ENCODE results near the gene HDAC8.

HDAC8 gene

GRCh38 chrX:72313707-72314641 lies 258.7 kb downstream of the HDAC8 start:
- no peak for DNase-seq

GRCh38 chrX:72312311-72312940 lies 260.2 kb downstream of the HDAC8 start:
- DNase-seq, result no peak

DNA sequence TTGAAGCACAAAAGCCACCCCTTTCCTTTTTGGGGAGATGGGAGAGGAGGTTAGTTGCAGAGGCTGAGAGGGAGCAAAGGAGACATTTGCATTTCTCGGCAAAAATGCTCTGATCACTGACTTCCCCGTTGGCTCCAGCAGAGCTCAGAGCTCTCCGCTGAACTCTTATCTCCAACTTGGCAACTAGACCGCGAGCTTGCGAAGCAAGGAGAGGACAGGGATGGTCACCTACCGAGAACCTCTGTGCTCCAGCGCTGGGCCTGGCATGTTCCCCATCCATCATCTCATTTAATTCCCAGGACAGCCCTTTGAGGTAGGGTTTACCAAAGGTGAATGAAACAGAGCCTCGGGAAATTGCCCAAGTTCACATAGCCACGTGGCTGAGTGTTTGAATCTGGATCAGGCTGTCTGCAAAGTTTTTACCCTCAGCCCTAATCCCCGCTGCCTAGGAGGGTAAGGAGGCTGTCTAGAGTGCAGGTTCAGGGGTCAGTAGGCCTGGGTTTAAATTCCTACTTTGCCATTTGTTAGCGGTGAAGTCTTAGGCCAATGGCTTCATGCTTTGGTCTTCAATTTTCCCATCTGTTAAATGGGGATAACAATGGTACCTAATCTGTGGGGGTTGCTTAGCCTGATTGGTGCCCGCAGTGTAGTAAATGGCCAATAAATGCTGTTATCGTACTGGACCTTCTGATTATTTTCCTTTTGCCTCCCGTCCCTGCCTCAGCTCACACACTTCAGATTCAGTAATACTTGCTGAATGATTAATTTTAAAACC lies 263.2 kb downstream of the HDAC8 start:
- no peak for DNase-seq

DNA sequence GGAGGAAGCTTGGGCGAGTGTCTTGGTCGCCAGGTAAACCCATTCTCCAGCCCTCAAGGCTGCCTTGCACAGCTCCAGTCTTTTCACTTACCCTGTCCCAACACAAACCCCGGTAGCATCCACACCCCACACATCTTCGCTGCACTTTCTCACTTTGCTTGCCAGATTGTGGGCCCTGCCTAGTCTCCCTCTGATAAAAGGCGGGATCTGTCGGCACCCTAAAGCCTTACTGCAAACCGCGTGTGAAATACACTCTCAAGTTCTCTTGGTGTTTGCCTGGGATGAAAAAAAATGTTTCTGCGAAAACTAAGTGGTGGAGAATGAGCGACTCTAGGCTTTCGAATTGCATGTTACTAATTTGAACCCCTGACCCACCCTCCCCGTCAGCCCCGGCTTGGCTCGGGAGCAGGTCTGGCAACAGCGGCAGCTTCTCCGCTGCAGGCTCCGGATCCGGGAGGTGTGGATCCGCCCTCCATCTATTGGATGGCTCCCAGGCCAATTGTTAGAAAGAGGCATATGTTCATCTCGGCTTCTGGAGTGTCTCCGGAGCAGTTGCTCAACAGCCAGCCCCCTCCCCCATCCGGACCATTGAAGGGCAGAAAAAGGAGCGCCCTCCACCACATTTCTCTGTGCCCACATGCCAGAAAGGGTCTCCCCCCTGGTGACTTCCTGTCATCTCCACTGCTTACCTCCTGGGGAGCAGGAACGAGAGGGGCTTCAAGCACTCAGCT lies 263.9 kb downstream of the HDAC8 start:
- DNase-seq, result peak; percentile 65

DNA sequence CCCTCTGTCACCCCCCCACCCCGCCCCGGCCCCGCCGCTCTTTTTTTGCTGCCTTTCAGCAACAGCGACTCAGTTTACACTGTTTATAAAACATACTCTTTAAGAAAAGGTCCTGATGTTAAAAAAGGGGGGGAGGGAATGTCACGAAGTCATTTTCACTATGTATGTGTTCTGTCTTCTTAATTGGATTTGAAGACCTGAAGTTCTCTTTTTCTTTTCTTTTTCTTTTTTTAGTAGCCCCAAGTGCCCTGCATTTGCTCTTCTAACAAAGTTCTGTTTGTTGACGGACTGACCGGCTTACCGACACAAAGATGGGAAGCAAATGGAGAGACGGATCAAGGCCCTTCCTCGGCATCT lies 264.5 kb downstream of the HDAC8 start:
- DNase-seq, result no peak

GRCh38 chrX:72307646-72308051 lies 265.0 kb downstream of the HDAC8 start:
- DNase-seq, result no peak

- peak; percentile 52 for DNase-seq
Measured at GRCh38 chrX:72306851-72307645, 265.6 kb downstream of the HDAC8 start.

- no peak for DNase-seq
Measured at GRCh38 chrX:72306085-72306801, 266.4 kb downstream of the HDAC8 start.

DNA sequence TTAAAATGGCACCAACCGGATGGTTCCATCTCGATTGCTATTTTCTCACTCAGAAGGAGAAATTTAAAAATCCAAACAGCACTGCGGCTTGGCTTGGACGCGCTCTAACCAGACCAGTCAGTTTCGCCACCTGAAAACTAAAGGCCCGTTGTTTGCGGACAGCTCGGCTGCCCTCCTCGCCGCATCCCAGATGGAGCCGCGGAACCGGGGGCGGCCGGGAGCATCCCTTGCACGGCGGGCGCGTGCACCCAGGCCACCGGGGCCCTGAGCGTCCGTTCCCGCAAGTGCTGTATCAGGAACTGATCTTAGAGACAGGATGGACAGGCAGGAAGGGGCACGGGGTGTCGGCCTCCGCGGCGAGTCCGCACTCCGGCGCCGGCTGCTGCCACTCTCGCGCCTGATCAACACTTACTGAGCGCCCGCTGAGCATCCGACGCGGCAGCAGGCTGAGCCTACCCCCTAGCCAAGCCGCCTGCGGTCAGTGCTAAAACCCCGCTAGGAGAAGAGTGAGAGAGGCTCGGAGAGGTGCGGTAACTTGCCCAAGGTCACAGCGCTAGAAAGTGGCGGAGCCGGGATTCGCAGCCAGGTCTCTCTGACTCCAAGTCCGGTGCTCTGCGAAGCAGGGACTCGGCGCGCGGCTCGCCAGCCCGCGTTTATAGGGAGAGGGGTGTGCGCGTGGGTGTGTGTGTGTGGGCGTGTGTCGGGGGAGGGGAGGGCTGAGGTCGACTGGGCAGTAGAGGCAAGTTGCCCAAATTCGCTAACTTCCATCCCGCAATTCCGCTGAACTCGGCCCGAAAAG lies 267.2 kb downstream of the HDAC8 start, which contains the start of gene CITED1:
CITED1 (minus strand) TSS at position 629 of the 799 bp plus-strand sequence. CDS start 3,045 bp downstream, outside the sequence.
- no peak for DNase-seq

DNA sequence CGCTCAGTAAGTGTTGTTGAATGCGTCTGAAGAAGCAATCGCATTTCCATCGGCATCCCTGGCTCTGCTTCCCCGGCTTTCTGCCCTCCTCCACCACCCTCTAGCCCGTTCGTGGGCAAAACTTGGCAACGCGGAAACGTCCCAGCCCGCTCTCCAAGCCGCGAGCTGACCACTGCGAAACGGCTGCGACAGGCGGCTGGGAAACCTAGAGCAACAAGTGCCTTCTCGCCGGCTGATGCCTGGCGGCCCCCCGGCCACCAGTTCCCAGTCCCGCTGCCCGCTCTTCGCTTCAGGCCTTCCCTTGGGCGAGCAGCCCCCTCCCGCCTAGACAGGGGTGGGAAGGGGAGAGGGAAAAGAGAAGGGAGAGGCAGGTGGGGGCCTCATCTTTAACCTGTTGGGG lies 267.8 kb downstream of the HDAC8 start:
- DNase-seq, result no peak

- DNase-seq, result no peak
Measured at GRCh38 chrX:72301781-72302180, 270.9 kb downstream of the HDAC8 start.

DNA sequence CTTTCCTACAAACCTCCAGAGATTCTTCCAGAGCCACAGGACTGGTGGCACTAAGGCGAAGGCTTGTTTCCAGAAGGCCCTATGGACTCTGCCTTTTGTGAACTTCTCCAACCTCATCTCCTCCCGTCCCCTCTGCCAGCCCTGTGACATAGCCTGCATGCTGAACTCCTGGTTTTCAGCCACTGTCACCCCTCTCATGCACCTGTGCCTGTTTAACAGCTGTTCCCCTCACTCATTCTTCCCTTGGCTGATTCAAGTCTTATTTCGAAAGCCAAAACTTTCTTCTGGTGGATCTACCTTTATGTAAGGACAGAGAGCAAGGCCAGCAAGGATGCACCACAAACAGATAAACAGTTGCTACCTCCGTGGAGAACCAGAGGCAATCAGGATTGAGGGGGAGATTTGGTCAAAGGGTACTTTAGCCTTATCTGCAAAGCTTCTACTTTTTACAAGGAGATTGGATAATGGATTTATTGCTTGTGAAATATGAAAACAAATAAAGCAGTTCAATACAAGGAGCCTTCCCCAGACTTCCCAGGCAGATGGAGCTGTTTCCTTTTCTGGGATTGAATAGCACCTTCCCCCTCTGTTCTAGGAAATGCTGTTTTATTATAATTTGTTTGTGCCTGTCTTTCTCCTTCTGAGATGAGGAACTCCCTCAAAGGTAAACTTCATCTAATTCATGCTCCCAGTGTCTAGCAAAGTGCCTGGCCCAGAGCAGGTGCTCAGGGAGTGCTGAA lies 272.6 kb downstream of the HDAC8 start:
- no peak for DNase-seq

- no peak for DNase-seq
Measured at GRCh38 chrX:72297953-72298730, 274.5 kb downstream of the HDAC8 start.

DNA sequence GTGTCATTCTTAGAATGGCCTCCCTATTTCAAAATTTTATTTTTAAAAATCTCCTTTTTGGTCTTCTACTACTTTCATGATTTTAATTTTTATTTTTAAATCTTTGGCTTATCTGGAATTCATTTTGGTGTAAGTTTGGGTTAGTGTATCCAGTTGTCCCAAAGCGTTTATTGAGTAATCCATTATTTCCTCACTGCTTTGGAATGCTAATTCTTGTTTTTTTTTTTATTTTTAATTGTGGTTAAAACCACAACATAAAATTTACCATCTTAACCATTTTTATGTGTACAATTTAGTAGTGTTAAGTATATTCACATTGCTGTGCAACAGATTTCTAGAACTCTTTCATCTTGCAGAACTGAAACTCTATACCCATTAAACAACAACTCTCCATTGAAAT lies 275.7 kb downstream of the HDAC8 start:
- no peak for DNase-seq

DNA sequence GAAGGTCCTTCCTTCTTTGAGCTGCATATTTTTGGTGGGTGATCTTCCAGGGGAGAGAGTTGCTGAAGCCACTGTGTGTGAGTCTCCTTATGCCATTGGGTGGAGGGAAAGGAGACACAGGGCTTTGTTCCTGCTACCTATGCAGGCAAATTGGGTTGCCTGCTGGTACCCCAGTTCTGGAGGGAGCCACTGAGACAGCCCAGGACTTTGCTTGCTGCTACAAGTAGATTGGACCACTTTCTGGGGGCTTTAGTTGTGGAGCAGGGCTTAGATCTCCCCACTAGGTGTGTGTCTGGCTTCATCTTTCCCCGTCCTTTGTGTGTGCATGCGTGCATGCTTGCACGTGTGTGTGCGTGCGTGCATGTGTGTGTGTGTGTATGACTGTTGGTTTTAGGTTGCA lies 276.9 kb downstream of the HDAC8 start:
- DNase-seq, result no peak

- no peak for DNase-seq
Measured at GRCh38 chrX:72294497-72294896, 278.1 kb downstream of the HDAC8 start.

DNA sequence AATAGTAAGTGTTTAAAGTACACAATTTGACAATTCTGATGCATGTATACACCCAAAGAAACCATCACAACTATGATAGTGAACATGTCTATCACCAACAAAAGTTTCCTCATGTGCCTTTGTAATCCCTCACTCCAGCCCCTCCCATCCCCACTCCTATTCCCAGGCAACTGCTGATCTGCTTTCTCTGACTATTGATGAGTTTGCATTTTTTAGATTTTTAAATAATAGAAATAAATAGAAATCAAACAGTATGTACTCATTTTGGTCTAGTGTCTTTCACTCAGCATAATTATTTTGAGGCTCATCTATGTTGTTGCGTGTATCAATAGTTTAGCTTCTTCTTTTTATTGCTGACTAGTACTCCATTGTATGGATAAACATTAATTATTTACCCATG lies 290.3 kb downstream of the HDAC8 start:
- DNase-seq, result no peak

DNA sequence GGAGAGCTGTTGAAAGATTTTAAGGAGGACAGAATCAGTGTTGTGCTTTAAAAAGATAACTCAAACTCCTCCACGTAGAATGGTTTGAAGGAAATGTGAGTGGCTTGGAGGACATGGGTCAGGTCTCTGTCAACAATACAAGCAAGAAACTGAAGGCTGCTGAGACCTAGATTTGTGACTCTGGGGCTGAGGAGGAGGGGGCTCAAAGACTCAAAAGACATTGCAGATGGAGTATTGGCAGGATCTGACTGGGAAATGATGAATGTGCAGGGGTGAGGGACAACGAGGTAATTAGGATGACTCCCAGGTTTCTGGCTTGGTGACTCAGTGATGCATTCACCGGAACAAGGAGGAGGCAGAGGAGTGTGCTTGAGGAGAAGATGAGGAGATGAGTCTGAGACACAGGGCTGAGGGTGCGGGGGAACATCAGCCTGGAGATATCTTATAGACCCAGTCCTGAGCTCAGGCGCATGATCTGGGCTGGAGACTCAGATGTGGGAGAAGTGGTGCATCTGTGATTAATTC lies 292.3 kb downstream of the HDAC8 start:
- no peak for DNase-seq

Measured in NCI-H446 treated with DMSO at 0.1 percent for 48 hours (cell line).